ENCODE data around the gene MTFP1.

Gene MTFP1

DNA sequence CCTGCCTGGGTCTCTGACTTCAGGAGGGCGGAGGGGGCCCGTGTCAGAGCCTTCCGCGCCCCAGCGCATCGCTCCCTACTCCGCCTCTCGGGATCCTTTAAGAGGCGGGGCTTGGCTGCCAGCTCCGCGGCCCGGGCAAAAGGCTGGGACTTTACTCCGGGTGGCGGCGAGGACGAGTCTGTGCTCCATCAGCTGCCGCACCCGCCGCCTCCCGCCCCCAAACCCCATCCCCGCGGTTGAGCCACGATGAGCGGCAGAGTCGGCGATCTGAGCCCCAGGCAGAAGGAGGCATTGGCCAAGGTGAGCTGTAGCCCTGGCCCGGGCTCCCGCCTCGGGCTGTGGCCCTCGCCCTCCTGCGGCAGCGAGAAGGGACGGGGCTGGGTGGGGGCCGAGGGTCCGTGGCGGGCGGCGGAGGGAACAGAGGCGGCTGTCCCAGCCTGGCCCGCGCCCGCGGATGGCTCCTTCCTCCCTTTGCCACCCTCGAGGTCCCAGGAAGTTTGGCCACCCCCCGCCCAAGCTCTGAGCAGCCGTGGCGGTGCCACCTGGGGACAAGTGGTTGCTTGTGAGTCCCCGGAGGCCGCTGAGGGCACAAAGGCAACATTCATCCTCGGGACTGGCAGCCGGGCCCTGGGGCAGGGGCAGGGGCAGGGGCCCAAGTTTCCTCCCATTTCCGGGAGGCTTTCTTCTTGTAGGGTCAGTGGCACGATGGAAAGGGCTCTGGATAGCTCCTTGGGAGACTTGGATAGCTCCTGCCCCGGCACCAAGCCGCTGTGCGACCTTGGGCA, 28.5 kb upstream of the MTFP1 start, which contains the start of gene SEC14L2:
Gene SEC14L2 (plus strand): TSS at position 148 of the 785 bp plus-strand sequence. CDS start 99 bp downstream, at position 247.
- Histone ChIP-seq H3K4me2 (ENCODE audit: low read length) (peak within 1 kb of the TSS; percentile 84), H3K4me1 (ENCODE audit: low read length) (peaks cover 32% of the 10 kb centered on the region), H3K27ac (ENCODE audit: low read length) (no peak within 1 kb of the TSS), H3K9ac (ENCODE audit: low read length) (peak within 1 kb of the TSS; percentile 70), H3K9me3 (ENCODE audit: insufficient read depth, low read length) (no peaks in the 10 kb centered on the region), H2AFZ (ENCODE audit: low read depth, low read length) (peak within 1 kb of the TSS; percentile 92), H3K4me3 (ENCODE audit: low read length) (peak within 1 kb of the TSS; percentile 82), H3K79me2 (ENCODE audit: low read length) (no peaks in the 10 kb centered on the region), H4K20me1 (ENCODE audit: insufficient read depth, low read length) (no peaks in the 10 kb centered on the region), H3K27me3 (ENCODE audit: low read depth, low read length) (0 out of 2 replicates have a peak, but pooled peaks cover 7% of the 10 kb centered on the region), H3K36me3 (replicated peaks; ENCODE audit: low read depth, low read length) (no peaks in the 10 kb centered on the region)
- TF ChIP-seq EZH2phosphoT487 (IDR thresholded peaks at IDR 0.05; ENCODE audit: low read depth), result no peak
- TF ChIP-seq, protein P1, sequence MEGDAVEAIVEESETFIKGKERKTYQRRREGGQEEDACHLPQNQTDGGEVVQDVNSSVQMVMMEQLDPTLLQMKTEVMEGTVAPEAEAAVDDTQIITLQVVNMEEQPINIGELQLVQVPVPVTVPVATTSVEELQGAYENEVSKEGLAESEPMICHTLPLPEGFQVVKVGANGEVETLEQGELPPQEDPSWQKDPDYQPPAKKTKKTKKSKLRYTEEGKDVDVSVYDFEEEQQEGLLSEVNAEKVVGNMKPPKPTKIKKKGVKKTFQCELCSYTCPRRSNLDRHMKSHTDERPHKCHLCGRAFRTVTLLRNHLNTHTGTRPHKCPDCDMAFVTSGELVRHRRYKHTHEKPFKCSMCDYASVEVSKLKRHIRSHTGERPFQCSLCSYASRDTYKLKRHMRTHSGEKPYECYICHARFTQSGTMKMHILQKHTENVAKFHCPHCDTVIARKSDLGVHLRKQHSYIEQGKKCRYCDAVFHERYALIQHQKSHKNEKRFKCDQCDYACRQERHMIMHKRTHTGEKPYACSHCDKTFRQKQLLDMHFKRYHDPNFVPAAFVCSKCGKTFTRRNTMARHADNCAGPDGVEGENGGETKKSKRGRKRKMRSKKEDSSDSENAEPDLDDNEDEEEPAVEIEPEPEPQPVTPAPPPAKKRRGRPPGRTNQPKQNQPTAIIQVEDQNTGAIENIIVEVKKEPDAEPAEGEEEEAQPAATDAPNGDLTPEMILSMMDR (IDR thresholded peaks at IDR 0.05; ENCODE audit: low read depth, low read length), result no peak

DNA sequence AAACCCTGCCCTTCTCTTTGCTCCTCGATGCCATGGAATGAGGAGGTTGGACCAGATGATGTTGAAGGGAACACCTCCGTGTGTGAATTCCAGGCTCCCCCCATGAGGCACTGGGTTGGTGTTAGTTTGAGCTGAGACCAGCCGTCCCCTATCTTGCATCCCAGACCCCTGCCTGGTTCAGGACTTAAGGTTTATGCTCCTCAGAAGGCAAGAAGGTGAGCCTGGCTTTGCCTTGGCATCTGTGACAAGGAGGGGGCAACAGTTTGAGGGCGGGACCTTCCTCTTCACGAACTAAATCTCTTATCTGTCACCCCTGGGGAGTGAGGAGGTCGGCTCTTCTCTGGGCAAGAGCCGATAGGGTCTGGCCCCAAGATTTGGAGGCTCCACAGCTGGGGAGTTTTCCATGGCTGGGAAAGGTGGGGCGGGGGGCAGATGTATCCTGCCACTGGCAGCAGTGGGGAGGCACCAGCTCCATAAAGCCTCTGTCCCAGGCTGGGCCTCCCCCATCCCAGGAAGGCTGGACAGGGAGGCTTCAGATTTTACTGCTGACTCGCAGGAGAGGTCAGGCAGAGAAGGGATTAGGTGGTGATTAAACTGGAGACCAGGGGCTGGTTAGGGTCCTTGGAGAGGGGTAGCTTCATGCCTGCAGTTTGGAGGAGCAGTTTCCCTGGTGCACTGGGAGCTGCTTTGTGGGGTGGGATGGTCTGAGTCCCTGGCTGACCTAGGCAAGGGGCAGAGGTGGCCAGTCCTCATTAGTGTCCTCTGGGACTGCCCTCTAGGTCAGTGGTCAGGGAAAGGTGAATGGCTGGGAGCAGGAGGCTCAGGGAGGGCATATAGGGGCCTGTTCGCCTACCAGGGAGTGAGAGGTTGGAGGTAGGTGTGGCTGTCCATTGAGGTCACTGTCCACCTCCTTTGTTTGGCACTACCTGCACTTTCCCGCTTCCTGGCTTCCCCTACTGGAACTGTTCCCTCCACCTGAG, 27.6 kb upstream of the MTFP1 start:
- Histone ChIP-seq H3K27me3 (ENCODE audit: low read depth, low read length) (0 out of 2 replicates have a peak, but pooled peaks cover 7% of the 10 kb centered on the region), H4K20me1 (ENCODE audit: insufficient read depth, low read length) (no peaks in the 10 kb centered on the region), H3K4me2 (ENCODE audit: low read length) (peak overlapping the region; percentile 84), H3K4me1 (ENCODE audit: low read length) (peaks cover 23% of the 10 kb centered on the region), H3K36me3 (replicated peaks; ENCODE audit: low read depth, low read length) (no peaks in the 10 kb centered on the region), H2AFZ (ENCODE audit: low read depth, low read length) (0 out of 2 replicates have a peak overlapping the region, but pooled peaks have one; percentile 17), H3K27ac (ENCODE audit: low read length) (no peak overlapping the region), H3K9ac (ENCODE audit: low read length) (peak overlapping the region; percentile 70), H3K4me3 (ENCODE audit: low read length) (peak overlapping the region; percentile 82), H3K9me3 (ENCODE audit: insufficient read depth, low read length) (no peaks in the 10 kb centered on the region), H3K79me2 (ENCODE audit: low read length) (no peaks in the 10 kb centered on the region)
- TF ChIP-seq, protein P1 (IDR thresholded peaks at IDR 0.05; ENCODE audit: low read depth, low read length), result no peak
- TF ChIP-seq EZH2phosphoT487 (IDR thresholded peaks at IDR 0.05; ENCODE audit: low read depth), result no peak

DNA sequence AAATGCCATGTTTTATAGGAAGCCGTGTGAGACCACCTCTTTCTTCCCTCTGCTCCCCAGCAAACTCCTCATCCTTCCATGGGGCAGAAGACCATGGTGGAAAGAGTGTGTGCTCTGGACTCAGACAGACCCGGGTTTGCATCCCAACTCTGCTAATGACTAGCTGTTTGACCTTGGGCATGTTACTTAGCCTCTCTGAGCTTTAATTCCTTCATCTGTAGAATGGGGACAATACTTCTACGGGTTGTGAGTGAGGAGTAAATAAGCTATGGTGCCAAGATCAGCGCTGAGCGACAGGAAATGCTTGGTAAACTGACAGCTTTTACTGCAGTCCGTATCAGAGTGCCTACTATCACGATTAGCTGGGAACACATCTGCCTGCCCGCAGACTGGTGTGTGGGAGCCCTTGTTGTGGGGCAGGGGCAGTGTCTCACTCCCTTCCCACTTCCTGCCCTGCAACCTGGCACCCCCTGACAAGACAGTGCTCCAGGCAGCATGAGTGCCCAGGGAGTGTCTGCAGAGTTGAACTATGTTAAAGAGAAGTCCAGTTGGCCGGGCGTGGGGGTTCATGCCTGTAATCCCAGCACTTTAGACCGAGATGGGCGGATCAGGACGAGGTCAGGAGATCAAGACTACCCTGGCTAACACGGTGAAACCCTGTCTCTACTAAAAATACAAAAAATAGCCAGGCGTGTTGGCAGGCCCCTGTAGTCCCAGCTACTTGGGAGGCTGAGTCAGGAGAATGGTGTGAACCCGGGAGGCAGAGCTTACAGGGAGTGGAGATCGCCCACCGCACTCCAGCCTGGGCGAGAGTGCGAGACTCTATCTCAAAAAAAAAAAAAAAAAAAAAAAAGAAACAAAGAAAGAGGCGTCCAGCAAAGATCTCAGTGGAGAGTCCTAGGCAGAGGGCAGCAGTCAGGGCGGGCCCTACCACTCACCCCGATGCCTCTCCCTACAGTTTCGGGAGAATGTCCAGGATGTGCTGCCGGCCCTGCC, 26.6 kb upstream of the MTFP1 start:
- Histone ChIP-seq H3K27me3 (ENCODE audit: low read depth, low read length) (0 out of 2 replicates have a peak, but pooled peaks cover 7% of the 10 kb centered on the region), H3K9me3 (ENCODE audit: insufficient read depth, low read length) (no peaks in the 10 kb centered on the region), H3K79me2 (ENCODE audit: low read length) (no peaks in the 10 kb centered on the region), H3K27ac (ENCODE audit: low read length) (no peak overlapping the region), H3K9ac (ENCODE audit: low read length) (no peak overlapping the region), H3K36me3 (replicated peaks; ENCODE audit: low read depth, low read length) (no peaks in the 10 kb centered on the region), H3K4me2 (ENCODE audit: low read length) (no peak overlapping the region), H4K20me1 (ENCODE audit: insufficient read depth, low read length) (no peaks in the 10 kb centered on the region), H3K4me3 (ENCODE audit: low read length) (no peak overlapping the region), H3K4me1 (ENCODE audit: low read length) (peaks cover 13% of the 10 kb centered on the region), H2AFZ (ENCODE audit: low read depth, low read length) (no peak overlapping the region)
- TF ChIP-seq, protein P1 (IDR thresholded peaks at IDR 0.05; ENCODE audit: low read depth, low read length), result no peak
- TF ChIP-seq EZH2phosphoT487 (IDR thresholded peaks at IDR 0.05; ENCODE audit: low read depth), result no peak
